GM18870 (cell line): Measurements from ENCODE around the gene ZNF618.

Source experiments
- ATAC-seq: cut with Tn5 transposase; IDR thresholded peaks from one replicate; pipeline ENCODE4 v1.9.1; 2021; ENCODE audit warnings: moderate library complexity; ENCODE audit not compliant: unreplicated experiment

ZNF618 gene

DNA sequence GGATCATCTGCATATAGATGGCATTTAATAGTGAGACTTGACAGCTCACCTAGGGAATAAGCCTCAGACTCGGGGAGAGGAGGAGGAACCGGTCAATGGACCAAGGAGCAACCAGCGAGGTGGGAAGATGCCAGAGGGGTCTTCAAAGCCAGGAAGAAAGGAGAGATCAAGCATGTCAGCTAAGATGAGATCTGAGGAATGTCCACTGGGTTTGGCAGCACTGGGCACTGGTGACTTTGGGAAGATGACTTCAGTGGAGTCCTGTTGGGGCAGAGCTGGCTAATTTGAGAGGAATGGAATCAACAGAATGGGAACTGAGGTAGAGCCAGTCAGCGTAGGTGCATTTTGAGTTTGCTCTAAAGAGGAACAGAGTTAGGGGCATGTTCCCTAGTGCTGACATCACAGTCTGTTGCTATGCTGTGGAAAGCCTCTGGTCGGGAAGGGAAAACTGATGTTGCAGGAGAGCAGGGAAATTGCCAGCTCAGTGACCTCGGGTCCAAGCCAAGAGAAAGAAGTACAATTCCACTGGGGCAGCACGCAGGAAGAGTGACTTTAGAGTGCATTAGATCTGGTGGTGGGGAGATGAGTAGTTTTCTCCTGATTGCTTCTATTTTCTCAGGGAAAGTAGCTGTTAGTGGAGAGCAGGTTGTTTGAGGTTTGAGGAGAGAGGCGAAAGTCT is 56.9 kb downstream of the ZNF618 start:
- no peak for ATAC-seq

DNA sequence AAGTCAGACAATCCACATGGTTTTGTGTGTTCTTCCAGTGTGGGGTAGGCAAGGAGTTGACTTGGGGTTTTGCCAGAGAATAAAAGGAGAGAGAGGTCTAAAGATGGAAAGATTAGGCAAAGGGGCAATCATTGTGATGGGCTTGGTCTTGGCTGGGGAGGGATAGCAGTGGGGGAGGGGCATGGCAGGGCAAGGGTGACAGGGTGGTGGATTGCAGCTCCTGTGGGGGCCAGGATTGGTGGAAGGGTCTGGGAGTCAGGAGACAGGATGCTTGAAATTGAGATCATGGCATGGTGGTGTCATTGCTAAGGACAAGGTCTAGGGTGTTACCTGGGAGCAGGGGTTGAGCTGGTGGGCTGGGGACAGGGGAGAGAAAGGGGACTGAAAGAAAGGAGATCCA is 57.6 kb downstream of the ZNF618 start:
- no peak for ATAC-seq

DNA sequence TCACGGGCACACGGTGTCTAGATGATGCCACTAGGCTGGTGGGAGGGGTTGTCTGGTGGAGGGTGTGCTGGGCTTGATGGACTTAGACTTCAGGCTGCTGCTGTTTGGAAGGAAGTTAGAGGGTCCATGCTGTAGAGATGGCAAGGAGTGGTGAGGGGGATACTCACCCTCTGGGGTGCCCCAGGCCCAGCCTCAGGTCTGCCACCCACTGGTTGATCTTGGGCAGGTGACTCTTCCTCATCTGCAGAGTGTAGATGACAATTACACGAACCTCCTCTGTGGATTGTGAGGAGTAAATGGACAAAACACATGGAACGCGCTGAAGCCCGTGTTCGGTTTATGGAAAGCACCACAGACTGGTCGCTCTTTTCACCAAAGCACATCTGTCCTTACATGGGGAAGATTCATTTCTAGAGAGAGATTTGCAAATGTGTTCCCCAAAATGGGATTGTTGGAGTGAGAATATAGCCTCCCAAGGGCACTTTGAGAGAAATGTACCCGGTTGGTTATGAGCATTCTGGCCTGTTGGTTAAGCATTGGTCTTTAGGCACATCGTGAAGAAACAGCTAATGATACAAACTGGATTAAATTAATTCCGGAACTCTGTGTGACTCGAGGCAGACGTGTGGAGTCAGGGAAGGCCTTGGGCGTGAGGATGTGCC is 58.2 kb downstream of the ZNF618 start:
- no peak for ATAC-seq

GRCh38 chr9:113934829-113935676 is 58.9 kb downstream of the ZNF618 start:
- no peak for ATAC-seq

DNA sequence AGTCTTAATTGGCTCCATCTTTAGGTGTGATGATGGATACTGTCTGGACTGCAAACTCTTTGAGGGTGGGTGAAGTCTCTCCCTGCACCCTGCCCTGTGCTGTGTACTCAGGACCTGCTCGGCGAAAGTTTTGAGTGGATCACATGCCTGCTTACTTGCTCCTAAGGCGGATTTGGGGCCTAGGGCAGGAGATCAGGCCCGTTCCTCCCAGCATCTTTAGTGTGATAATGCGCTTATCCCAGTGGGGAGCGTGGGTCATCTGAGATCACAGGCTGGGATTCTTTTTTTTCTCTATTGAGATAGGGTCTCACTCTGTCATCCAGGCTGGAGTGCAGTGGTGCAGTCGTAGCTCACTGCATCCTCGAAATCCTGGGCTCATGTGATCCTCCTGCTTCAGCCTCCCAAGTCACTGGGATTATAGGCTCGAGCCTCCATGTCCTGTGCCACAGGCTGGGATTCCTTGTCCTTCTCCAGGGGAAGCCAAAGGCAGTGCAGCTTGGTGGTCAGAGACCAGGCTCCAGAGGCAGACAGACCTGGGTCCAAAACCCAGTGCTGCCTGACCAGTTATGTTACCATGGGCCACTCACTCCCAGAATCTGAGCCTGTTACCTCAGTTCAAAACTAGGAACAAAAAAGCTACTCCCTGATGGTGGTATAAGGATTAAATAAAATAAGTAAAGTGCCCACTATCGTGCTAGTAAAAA is 59.7 kb downstream of the ZNF618 start:
- no peak for ATAC-seq

DNA sequence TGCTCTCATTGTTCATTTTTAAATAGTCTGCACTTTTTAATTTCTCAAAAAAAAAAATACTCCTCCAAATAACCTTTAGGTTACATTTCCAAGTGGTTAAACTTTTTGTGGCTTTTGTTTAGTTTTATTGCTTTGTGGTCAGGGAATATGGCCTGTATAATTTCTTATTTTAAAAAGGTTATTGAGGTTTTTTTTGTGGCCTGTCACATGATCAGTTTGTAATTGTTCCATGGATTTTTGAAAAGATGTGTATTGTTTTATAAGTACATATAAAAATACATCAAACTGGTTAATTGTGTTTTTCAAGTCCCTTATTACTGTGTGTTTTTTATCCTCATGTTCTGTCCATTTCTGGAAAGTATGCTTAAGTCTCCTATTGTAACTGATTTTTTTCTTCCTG is 64.0 kb downstream of the ZNF618 start:
- ATAC-seq = no peak

- ATAC-seq = no peak
Observed at GRCh38 chr9:113941056-113941455, 64.9 kb downstream of the ZNF618 start.

GRCh38 chr9:113941526-113941925 is 65.4 kb downstream of the ZNF618 start:
- ATAC-seq = no peak

- no peak for ATAC-seq
Observed at GRCh38 chr9:113943112-113944009, 67.3 kb downstream of the ZNF618 start.

DNA sequence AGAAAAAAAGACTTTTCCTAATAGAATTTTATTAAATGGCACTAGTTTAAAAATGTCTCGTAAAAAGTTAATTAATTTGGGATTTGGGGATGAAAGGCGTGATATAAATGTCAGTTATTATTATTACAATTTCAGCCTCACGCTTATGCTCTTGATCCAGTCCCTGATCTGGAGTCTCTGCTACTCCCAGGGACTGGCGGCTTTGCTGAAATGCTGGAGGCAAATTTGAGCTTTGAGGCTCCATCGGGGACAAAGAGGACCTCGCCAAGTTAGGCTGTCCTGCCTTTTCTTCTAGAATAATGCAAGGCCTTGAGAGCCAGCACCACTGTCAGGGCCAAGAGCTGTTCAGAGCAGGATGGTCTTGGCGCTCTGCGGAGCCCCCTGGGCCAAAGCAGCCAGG is 69.7 kb downstream of the ZNF618 start:
- ATAC-seq = no peak

GRCh38 chr9:113946496-113947115 is 70.5 kb downstream of the ZNF618 start:
- no peak for ATAC-seq

GRCh38 chr9:113947941-113948340 is 71.8 kb downstream of the ZNF618 start:
- no peak for ATAC-seq

DNA sequence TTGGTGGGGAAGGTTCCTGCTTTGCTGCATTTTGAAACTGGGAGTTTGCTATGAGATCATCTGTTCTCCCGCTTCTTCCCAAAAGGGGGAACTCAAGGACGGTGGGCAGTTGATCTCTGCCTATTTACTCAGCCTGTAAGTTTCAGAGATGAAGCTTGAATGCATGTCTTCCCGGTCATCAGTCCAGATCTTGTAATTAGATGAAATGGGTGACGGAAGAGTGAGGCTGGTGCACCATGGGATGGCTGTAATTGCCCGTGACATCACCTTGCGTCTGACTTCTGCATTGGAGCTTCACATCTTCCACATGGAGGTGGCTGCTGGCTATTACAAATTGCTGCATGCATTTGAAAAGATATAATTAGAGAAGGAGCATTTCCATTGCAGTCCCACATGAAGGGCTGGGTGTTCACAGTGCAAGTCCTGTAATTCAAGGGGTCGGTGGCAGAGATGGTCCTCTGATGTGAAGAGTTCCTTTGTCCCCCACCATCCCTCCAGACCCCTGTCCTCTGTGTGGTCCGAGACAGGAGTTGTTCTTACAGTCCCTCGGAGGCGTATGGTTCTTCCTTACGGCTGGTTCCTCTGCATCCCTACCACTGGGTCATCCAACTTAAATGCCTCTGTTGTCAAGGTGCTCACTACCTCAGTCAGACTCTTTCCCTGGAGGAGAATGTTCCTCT is 72.9 kb downstream of the ZNF618 start:
- ATAC-seq = no peak

GRCh38 chr9:113949571-113950078 is 73.5 kb downstream of the ZNF618 start:
- no peak for ATAC-seq

DNA sequence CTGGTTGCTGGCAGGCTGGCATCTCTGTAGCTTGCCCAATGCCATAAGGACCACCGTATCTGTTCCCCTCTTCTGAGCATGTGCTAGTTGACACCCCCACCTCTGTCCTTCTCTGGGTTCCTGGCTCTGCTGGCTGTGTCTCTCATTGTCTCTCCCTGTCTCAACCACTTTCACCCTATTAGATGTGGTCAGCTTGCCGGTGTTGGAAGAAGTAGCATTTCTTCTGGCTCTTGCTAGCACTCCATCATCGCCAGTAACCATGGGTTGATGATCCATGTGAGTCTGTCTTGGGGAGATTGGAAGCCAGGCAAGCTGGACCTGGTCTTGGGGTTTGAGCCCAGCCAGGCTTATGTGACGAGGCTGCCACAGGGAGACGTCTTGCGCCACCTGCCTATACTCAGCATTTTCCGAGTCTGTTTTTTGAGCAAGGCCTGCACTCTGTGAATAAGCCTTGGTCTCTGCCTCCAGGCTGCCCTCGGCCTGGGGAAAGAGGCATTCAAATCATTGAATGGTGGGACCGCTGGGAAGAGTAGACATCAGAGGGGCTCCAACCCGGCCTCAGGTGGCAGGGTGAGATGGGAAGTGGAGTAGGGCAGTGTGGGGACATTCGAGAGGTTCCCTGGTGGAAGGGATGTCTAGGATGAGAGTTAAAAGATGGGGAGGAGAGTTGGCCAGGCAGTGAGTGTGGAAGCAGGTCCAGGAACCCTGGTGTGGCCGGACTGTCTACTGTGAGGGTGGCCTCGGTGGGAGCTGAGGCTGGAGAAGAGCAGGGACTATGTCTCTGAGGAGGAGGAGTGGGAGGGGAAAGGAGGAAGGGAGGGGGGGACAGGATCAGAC is 74.3 kb downstream of the ZNF618 start:
- no peak for ATAC-seq

GRCh38 chr9:113951032-113951372 is 74.9 kb downstream of the ZNF618 start:
- ATAC-seq = no peak

- ATAC-seq = no peak
Observed at GRCh38 chr9:113952676-113953075, 76.6 kb downstream of the ZNF618 start.

- no peak for ATAC-seq
Observed at GRCh38 chr9:113953531-113953930, 77.4 kb downstream of the ZNF618 start.
